Measurements from ENCODE around the gene DERL3. TPM values are rescaled to one million over a fixed set of nuclear protein-coding genes. Genes with fewer than 3 reads are reported as not detected.

The DERL3 gene
- total RNA-seq, 1 donor from 2014 or later: 9.0 TPM

Other genes with a start within 250 kb of the DERL3 start
- 0.98 and 1.4 TPM in 2 replicates for gene DRICH1, start 206.7 kb downstream of the DERL3 start, total RNA-seq
- gene RGL4, start 148.0 kb downstream of the DERL3 start, total RNA-seq: 33.2 and 34.8 TPM in 2 replicates
- gene ZNF70, start 87.9 kb downstream of the DERL3 start, total RNA-seq: 2.5 and 2.8 TPM in 2 replicates
- gene VPREB3, start 84.6 kb downstream of the DERL3 start, total RNA-seq: not detected in 2 replicates
- 0.41 and 0.74 TPM in 2 replicates for gene C22orf15, start 76.0 kb downstream of the DERL3 start, total RNA-seq
- gene CHCHD10, start 71.0 kb downstream of the DERL3 start, total RNA-seq: 44.5 and 51.0 TPM in 2 replicates
- gene MMP11, start 66.2 kb downstream of the DERL3 start, total RNA-seq: 0.27 and 0.49 TPM in 2 replicates
- 77.3 and 79.6 TPM in 2 replicates for gene SMARCB1, start 52.0 kb downstream of the DERL3 start, total RNA-seq
- gene SLC2A11, start 18.9 kb upstream of the DERL3 start, total RNA-seq: 5.7 and 6.6 TPM in 2 replicates
- gene MIF, start 55.4 kb upstream of the DERL3 start, total RNA-seq: 700 and 746 TPM in 2 replicates
- gene GSTT2B, start 122.2 kb upstream of the DERL3 start, total RNA-seq: 0.44 TPM in 2 replicates
- gene DDTL, start 127.9 kb upstream of the DERL3 start, total RNA-seq: 4.0 and 5.4 TPM in 2 replicates
- gene DDT, start 135.4 kb upstream of the DERL3 start, total RNA-seq: 87.7 and 93.5 TPM in 2 replicates
- gene GSTT2, start 141.1 kb upstream of the DERL3 start, total RNA-seq: not detected in 2 replicates
- not detected in 2 replicates for gene GSTT4, start 166.4 kb upstream of the DERL3 start, total RNA-seq
- gene CABIN1, start 172.3 kb upstream of the DERL3 start, total RNA-seq: 122 and 127 TPM in 2 replicates

Data from T-helper 1 cell treated with Interleukin-12 subunit alpha and Interleukin-12 subunit beta and Interleukin-4 antibody, amounts not matched to agents 30 ng/mL and 1 ng/mL, for 36 hours (primary cell).